ENCODE measurements around the gene SLC35F3. TPM values are rescaled to one million over a fixed set of nuclear protein-coding genes. Genes with fewer than 3 reads are reported as not detected.

Gene SLC35F3
- total and polyA plus RNA-seq, 9 of the 15 experiments (the other 6 are each of a cell fraction or from before 2014, with no cell fraction given), result 0.04 to 0.07 (median 0.04) TPM; not detected in 6

- intact Hi-C loops (cut with micrococcal nuclease) (no loop called here), in situ Hi-C loops (cut with MboI) (no loop called here)
- FAIRE-seq, result no peak
- H3K27ac ChIP-seq (ENCODE audit: extremely low read depth, low read depth, low read length), result no peak overlapping the region
- H3K4me3 ChIP-seq, result no peak overlapping the region
- no peaks in the 10 kb centered on the region for H3K36me3 ChIP-seq (ENCODE audit: control insufficient read depth, insufficient read depth, low read length)
- H3K79me2 ChIP-seq (ENCODE audit: control insufficient read depth, insufficient read depth, low read length), result no peaks in the 10 kb centered on the region
- 0% methylated on average over 7 of the region's 7 CpGs for WGBS (ENCODE audit: insufficient coverage, low coverage, missing lambda C conversion rate)
- H4K20me1 ChIP-seq (replicated peaks; ENCODE audit: control insufficient read depth, insufficient read depth, low read length), result no peaks in the 10 kb centered on the region
- H3K4me1 ChIP-seq (replicated peaks in 1 of 2; ENCODE audit: control insufficient read depth in 2 of 2, insufficient read depth in 2 of 2, low read length in 2 of 2), result no peaks in the 10 kb centered on the region
- H3K9ac ChIP-seq (ENCODE audit: insufficient read depth in 1 of 2, low read depth in 2 of 2, low read length in 2 of 2), result no peak overlapping the region
- H3K4me2 ChIP-seq (ENCODE audit: insufficient read depth, low read length), result no peak overlapping the region
- H3K9me3 ChIP-seq (replicated peaks; ENCODE audit: control insufficient read depth, insufficient read depth, low read depth, low read length), result no peaks in the 10 kb centered on the region
- no TSS peak for BruUV-seq (replicated peaks)
- H3K9me1 ChIP-seq (ENCODE audit: control insufficient read depth, insufficient read depth, low read length), result no peaks in the 10 kb centered on the region
- H3K27me3 ChIP-seq (ENCODE audit: control insufficient read depth in 2 of 2, insufficient read depth in 2 of 2, low read length in 2 of 2), result peaks cover 0 to 3% of the 10 kb centered on the region in 2 experiments; a peak in 1 of 5 replicates
- TF ChIP-seq FOSL1 (tag; conservative IDR thresholded peaks at IDR 0.05) (peak; percentile 37; the same call in 1 of the 2 replicates), TRIM25 (IDR thresholded peaks at IDR 0.05; ENCODE audit: borderline replicate concordance) (no peak)
- ATAC-seq, result no peak
- CTCF ChIA-PET (ENCODE audit: low intra/inter-chr PET ratio), result no interaction called here
- DNase-seq (ENCODE audit: extremely low read depth in 1 of 4, low spot score in 3 of 4), result no peak
- H2AFZ ChIP-seq (ENCODE audit: low read depth, low read length), result no peak overlapping the region
- POLR2A ChIA-PET, result no interaction called here
Measured at GRCh38 chr1:233919786-233920185, 15.3 kb downstream of the SLC35F3 start.

GRCh38 chr1:233928123-233928522, 23.6 kb downstream of the SLC35F3 start:
- 0% methylated on average over 2 of the region's 2 CpGs for WGBS (ENCODE audit: insufficient coverage, low coverage, missing lambda C conversion rate)
- DNase-seq (ENCODE audit: extremely low read depth in 1 of 4, low spot score in 3 of 4) (no peak), FAIRE-seq (no peak), ATAC-seq (no peak)
- Histone ChIP-seq H3K27me3 (ENCODE audit: control insufficient read depth in 2 of 2, insufficient read depth in 2 of 2, low read length in 2 of 2) (no peaks in the 10 kb centered on the region; a peak in 1 of 5 replicates), H3K4me1 (replicated peaks in 1 of 2; ENCODE audit: control insufficient read depth in 2 of 2, insufficient read depth in 2 of 2, low read length in 2 of 2) (no peaks in the 10 kb centered on the region), H3K9ac (ENCODE audit: insufficient read depth in 1 of 2, low read depth in 2 of 2, low read length in 2 of 2) (no peak overlapping the region), H3K27ac (ENCODE audit: extremely low read depth, low read depth, low read length) (no peak overlapping the region), H3K4me2 (ENCODE audit: insufficient read depth, low read length) (no peak overlapping the region), H3K4me3 (no peak overlapping the region), H3K9me1 (ENCODE audit: control insufficient read depth, insufficient read depth, low read length) (no peaks in the 10 kb centered on the region), H3K9me3 (replicated peaks; ENCODE audit: control insufficient read depth, insufficient read depth, low read depth, low read length) (no peaks in the 10 kb centered on the region), H3K36me3 (ENCODE audit: control insufficient read depth, insufficient read depth, low read length) (no peaks in the 10 kb centered on the region), H3K79me2 (ENCODE audit: control insufficient read depth, insufficient read depth, low read length) (no peaks in the 10 kb centered on the region), H4K20me1 (replicated peaks; ENCODE audit: control insufficient read depth, insufficient read depth, low read length) (no peaks in the 10 kb centered on the region), H2AFZ (ENCODE audit: low read depth, low read length) (no peak overlapping the region)
- TF ChIP-seq ARNT (IDR thresholded peaks at IDR 0.05) (no peak), FOXK1 (CRISPR knock-in tag; IDR thresholded peaks at IDR 0.05; ENCODE audit: borderline replicate concordance) (no peak), ZNF766 (CRISPR knock-in tag; conservative IDR thresholded peaks at IDR 0.05) (no peak), CSDE1 (IDR thresholded peaks at IDR 0.05) (no peak), ZNF77 (CRISPR knock-in tag; IDR thresholded peaks at IDR 0.05) (no peak), CHCHD3 (CRISPR knock-in tag; IDR thresholded peaks at IDR 0.05) (no peak)
- ChIA-PET CTCF (ENCODE audit: low intra/inter-chr PET ratio) (no interaction called here), POLR2A (interaction anchor here (0.7 kb wide), 1 partner anchor 257 kb away, joined by 3 read pairs; no protein-coding TSS in a partner anchor)
- in situ Hi-C loops (cut with MboI), result no loop called here
- no TSS peak for BruUV-seq (replicated peaks)
- intact Hi-C loops (cut with micrococcal nuclease), result no loop called here

Measured in K562 (cell line).